HG02970 (cell line): Measurements from ENCODE around the gene SMAD6.

Source experiments
- ATAC-seq: cut with Tn5 transposase; IDR thresholded peaks from one replicate; pipeline ENCODE4 v1.9.1; 2021; ENCODE audit warnings: mild to moderate bottlenecking, moderate library complexity, moderate number of reproducible peaks; ENCODE audit not compliant: unreplicated experiment, low FRiP score

The SMAD6 gene

GRCh38 chr15:66718220-66718988 lies 16.4 kb downstream of the SMAD6 start:
- ATAC-seq = no peak

GRCh38 chr15:66719471-66719870 lies 17.4 kb downstream of the SMAD6 start:
- ATAC-seq = no peak

- no peak for ATAC-seq
Measured at GRCh38 chr15:66720206-66721010, 18.4 kb downstream of the SMAD6 start.

GRCh38 chr15:66721020-66721419 lies 19.0 kb downstream of the SMAD6 start:
- ATAC-seq = no peak

- ATAC-seq = no peak
Measured at GRCh38 chr15:66721501-66721937, 19.5 kb downstream of the SMAD6 start.

DNA sequence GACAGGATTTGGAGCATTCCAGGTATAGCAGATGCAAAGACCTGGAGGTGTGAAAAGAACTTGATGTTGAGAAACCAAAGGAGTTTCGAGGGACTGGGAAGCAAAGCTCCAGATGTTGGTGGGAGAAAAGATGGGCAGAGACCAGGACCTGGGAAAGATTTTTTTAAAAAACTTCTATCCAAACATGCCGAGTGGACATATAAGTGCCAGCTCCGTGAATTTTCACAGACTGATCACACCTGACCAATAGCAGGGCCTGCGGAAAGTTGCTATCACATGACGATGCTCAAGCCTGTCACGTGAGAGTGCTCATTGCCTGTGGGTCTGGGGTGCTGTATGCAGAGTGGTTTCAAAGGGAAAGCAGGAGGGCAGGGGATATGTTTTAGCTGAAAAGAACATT lies 19.9 kb downstream of the SMAD6 start:
- ATAC-seq = no peak

DNA sequence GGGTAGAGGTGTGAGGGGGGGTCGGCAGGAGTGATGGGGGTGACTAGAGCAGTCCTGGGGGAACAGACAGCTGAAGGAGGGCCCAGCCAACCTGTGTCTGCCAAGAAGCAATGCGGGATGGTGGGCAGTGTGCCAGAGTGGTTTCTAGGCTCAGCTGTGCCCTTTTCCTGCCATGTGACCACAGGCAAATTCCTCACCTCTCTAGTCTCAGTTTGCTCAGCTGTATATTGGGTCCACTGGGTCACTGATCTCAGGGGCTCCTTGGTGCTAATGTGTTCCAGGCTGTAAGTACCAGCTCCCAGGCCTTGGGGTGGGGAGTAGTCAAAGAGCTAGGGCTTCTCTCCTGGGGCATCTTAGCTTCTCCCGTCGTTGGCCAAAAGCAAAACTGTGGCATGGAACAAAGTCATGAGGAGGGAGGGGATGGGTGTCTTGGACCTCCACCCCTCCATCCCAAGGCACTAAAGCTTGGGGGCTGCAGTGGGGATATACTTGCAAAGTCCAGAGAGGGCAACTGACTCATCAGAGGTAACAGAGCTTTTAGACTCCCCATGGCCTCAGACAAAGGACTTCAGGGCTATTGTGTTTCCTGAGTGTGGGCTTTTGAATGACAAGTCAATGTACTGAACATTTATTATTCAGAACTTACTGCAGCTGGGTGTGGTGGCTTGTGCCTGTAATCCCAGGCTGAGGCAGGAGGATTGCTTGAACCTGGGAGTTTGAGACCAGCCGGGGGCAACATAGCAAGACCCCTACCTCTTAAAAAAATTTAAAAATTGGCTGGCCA lies 20.9 kb downstream of the SMAD6 start:
- ATAC-seq = no peak

GRCh38 chr15:66723826-66724731 lies 22.0 kb downstream of the SMAD6 start:
- ATAC-seq = no peak

- no peak for ATAC-seq
Measured at GRCh38 chr15:66724732-66725463, 22.9 kb downstream of the SMAD6 start.

DNA sequence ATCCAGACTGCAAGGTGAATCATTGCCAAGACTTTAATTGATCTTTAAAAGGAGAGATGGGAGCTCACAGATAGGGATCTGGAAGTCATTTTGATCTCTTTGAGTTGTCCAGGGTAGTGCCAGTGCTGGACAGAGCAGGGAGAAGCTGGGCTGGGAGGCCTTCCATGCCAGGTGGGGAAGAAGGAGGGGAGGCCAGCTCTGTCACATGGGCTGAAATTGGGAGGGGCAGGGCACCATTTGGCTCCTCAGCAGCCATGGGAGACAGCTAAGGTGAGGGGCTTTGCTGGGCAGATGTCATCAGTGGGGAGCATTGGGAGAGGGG lies 23.4 kb downstream of the SMAD6 start:
- ATAC-seq = no peak

- ATAC-seq = no peak
Measured at GRCh38 chr15:66726386-66726785, 24.4 kb downstream of the SMAD6 start.

DNA sequence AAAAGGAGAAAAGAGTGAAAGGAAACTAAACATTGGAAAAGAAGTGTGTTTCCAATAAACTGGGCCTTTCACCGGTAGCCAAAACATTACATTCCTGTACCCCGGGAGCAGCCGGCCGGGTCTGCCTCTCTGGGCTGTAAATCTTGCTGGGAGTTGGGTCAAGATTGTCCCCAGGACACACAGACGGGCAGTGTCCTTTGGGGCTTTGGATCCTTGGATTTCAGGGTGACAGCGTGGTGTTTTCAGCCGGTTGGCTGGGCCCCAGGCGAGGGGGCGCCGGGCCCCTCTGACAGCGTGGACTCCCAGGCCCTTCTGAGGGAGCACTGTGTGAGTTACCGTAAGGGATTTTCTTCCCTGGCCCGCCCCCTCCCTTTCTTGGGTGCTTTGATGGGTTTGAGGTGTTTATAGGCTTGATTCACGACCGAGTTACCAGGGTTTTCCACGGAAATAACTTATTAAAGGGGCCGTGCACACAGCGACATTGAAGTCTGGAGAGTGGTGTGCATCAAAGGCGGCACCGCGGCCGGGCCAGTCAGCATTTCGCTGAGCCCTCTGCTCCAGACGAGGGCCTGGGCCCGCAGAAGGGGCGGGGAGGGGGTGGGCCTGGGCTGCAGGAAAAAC lies 27.4 kb downstream of the SMAD6 start:
- ATAC-seq = no peak

GRCh38 chr15:66730168-66731021 lies 28.4 kb downstream of the SMAD6 start:
- ATAC-seq = no peak

DNA sequence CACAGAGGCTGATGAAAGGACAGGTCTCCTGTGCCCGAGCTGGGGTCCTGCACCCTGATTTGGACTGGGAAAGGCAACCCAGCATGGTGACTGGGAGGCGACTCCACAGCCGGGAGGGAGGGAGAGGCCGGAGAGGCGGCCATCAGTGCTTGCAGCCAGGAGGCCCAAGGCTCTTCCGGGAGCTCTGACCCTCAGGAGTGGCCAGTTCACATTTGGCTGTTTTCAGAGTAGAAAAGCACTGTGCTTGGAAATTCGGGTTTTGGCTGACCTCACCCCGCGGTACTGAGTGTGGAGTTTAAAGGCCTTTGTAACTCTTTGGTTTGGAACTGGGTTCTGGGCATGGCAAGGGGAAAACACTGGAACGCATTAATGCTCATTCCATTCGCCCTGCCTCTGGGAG lies 31.9 kb downstream of the SMAD6 start:
- no peak for ATAC-seq

DNA sequence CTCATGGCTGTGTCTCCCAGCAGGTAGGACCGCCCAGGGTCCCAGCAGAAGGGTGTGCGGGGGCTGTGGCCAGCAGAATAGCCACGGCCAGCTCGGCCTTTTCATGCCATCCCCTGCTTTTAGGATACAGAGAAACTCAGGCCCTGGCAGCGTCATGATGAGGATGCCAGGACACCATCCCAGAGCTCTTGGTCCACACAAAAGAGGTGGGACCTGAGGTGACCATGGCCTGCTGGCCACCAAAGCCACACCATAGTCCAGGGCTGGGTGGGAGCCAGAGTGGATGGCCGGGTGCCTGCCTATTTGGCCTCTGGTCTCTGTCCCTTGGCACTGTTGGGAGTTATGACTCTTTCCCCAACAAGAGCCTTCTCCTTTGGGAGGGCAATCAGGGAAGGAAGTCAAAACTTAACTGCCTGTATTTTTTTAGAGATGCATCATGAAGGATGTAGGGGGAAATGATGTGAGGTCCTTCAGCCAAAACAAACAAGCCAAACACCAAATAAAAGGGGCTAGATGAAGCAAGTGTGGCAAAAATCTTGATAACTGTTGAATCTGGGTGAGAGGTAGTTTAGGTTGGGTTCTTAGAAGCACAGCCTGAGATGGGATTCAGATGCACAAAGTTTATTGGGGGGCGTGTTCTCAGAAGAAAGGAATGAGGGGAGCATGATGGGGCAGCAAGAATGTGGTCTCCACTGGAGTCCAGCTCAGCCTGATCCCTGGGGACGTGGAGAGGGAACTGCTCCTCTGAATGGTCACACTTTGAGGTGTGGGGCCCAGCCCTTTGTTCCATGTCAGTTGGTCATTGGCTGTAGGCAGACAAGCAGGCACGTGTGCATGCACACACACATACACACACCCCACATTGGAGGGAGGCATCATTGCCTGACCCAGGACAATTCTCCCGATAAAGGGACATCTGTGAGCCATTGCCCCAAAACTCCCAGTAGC lies 33.2 kb downstream of the SMAD6 start:
- ATAC-seq = no peak

GRCh38 chr15:66735909-66736305 lies 33.9 kb downstream of the SMAD6 start:
- ATAC-seq = no peak
